Breast epithelium (tissue), 3 donors: ENCODE data around the gene HASPIN.

Source experiments
- CTCF ChIP-seq, 3 donors: fragments of 450-650 bp; IDR thresholded peaks; one replicate each; pipeline ENCODE4 v1.5.1; 2016 to 2017; ENCODE audit warnings: antibody characterized with exemption in 3 of 3, mild to moderate bottlenecking in 3 of 3, moderate library complexity in 3 of 3
- POLR2AphosphoS5 ChIP-seq, 3 donors: sonication (generic); formaldehyde crosslinking; IDR thresholded peaks; one replicate each; pipeline ENCODE4 v1.6.1; 2017; ENCODE audit warnings: antibody characterized with exemption in 3 of 3

GRCh38 chr17:3718201-3718600 lies 5.5 kb upstream of the HASPIN start:
- TF ChIP-seq CTCF (IDR thresholded peaks at IDR 0.05) (no peak), POLR2AphosphoS5 (IDR thresholded peaks at IDR 0.05) (no peak)
